ENCODE data around the gene PDE6B. TPM values are rescaled to one million over a fixed set of nuclear protein-coding genes. Genes with fewer than 3 reads are reported as not detected.

PDE6B gene
- total RNA-seq, 1 donor from 2014 or later, result 15.0 TPM

DNA sequence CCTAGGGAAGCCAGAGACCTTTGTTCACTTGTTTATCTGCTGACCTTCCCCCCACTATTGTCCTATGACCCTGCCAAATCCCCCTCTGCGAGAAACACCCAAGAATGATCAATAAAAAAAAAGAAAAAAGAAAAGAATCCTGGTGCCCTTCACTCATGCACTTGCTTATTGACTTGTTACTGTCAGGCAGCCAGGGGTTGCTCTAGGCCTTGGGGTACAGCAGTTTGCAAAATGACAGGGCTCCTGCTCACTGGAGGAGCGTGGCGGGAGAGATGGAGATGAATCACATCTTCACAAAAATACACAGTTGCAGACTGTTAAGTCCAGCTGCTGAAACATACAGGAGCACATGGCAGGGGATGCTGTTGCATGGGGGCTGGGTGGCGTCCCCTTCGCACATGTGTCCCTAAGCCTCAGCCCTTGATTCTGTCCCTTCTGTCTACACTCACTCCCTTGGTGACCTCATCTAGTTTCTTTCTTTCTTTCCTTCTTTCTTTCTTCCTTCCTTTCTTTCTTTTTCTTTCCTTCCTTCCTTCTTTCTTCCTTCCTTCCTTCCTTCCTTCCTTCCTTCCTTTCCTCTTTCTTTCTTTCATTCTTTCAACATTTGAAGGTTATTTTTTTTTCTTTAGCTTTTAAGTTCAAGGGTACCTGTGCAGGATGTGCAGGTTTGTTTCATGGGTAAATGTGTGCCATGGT is 32.4 kb upstream of the PDE6B start:
- DNase-seq (no peak), ATAC-seq (ENCODE audit: low read depth) (no peak)
- H3K4me3 Mint-ChIP-seq, result no peak overlapping the region
- ChIA-PET CTCF (interaction anchor here (0.7 kb wide), 1 partner anchor 534 kb away, joined by 5 read pairs; no protein-coding TSS in a partner anchor), POLR2A (no interaction called here)
- peaks cover 12% of the 10 kb centered on the region for H3K9me3 Mint-ChIP-seq
- peaks cover 16% of the 10 kb centered on the region for H3K27me3 Mint-ChIP-seq
- TF ChIP-seq, protein P1, sequence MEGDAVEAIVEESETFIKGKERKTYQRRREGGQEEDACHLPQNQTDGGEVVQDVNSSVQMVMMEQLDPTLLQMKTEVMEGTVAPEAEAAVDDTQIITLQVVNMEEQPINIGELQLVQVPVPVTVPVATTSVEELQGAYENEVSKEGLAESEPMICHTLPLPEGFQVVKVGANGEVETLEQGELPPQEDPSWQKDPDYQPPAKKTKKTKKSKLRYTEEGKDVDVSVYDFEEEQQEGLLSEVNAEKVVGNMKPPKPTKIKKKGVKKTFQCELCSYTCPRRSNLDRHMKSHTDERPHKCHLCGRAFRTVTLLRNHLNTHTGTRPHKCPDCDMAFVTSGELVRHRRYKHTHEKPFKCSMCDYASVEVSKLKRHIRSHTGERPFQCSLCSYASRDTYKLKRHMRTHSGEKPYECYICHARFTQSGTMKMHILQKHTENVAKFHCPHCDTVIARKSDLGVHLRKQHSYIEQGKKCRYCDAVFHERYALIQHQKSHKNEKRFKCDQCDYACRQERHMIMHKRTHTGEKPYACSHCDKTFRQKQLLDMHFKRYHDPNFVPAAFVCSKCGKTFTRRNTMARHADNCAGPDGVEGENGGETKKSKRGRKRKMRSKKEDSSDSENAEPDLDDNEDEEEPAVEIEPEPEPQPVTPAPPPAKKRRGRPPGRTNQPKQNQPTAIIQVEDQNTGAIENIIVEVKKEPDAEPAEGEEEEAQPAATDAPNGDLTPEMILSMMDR (IDR thresholded peaks at IDR 0.05), result no peak
- no peaks in the 10 kb centered on the region for H3K4me1 Mint-ChIP-seq
- H3K27ac Mint-ChIP-seq, result no peak overlapping the region
- H3K36me3 Mint-ChIP-seq (ENCODE audit: low read depth), result no peaks in the 10 kb centered on the region
- intact Hi-C loops (cut with micrococcal nuclease), result no loop called here

GRCh38 chr4:598925-599324 is 26.4 kb upstream of the PDE6B start:
- no peak overlapping the region for H3K27ac Mint-ChIP-seq
- H3K36me3 Mint-ChIP-seq (ENCODE audit: low read depth), result no peaks in the 10 kb centered on the region
- peaks cover 18% of the 10 kb centered on the region for H3K27me3 Mint-ChIP-seq
- intact Hi-C loops (cut with micrococcal nuclease), result no loop called here
- TF ChIP-seq, protein P1 (IDR thresholded peaks at IDR 0.05), result no peak
- ATAC-seq (ENCODE audit: low read depth) (no peak), DNase-seq (no peak)
- ChIA-PET POLR2A (no interaction called here), CTCF (no interaction called here)
- H3K9me3 Mint-ChIP-seq, result peaks cover 5% of the 10 kb centered on the region
- H3K4me1 Mint-ChIP-seq, result no peaks in the 10 kb centered on the region
- H3K4me3 Mint-ChIP-seq, result no peak overlapping the region

DNA sequence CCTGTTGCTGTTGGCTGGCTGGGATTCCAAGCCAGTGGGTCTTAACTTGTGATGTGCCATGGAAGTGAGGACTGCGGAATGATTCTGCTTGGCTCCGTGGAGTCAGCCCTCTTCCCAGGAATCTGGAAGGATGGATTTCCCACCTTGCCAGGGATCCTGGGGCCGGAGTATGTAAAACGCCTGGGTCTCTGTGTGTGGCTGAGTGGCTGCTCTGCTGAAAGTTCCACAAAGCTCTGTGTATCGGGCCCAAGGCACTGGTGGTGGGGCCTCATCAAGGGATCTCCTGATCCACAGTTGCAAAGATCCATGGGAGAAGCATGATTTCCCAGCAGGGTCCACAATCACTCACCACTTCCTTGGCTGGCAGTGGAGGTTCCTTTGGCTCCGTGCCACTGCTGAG is 25.2 kb upstream of the PDE6B start:
- no peak overlapping the region for H3K4me3 Mint-ChIP-seq
- peaks cover 2% of the 10 kb centered on the region for H3K4me1 Mint-ChIP-seq
- intact Hi-C loops (cut with micrococcal nuclease), result no loop called here
- no peak overlapping the region for H3K27ac Mint-ChIP-seq
- H3K9me3 Mint-ChIP-seq, result peaks cover 3% of the 10 kb centered on the region
- CTCF ChIA-PET, result no interaction called here
- TF ChIP-seq, protein P1 (IDR thresholded peaks at IDR 0.05), result no peak
- no peak for DNase-seq
- POLR2A ChIA-PET, result no interaction called here
- peaks cover 13% of the 10 kb centered on the region for H3K27me3 Mint-ChIP-seq
- no peaks in the 10 kb centered on the region for H3K36me3 Mint-ChIP-seq (ENCODE audit: low read depth)
- no peak for ATAC-seq (ENCODE audit: low read depth)

DNA sequence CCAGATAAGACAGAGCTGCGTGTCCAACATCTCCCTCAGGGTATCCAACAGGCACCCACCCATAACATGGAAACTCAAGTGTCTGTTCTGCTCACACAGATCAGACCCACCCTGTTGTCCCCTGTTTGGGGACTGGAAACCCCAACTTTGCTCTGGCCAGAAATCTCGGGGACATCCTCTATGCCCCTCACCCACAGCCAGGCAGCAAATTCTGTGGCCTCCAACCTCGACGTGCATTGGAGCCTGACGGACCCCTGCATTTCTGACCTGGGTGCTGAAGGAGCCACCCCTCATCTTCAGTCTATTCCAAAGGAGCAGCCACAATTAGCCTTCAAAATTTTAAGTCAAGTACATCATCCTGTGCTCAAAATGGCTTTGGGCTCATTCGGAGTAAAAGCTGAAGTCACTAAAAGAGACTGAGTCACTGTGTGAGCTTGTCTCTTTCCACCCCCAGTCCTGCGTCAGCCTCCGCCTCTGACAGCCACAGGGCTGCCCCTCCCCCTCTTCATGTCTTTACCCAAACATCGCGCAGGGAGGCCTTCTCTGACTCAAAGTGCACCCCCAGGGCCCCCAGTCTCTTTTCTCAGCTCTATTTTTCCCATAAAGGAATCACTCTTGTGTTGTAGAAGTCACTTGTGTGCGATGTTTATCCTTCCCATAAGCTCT is 24.4 kb upstream of the PDE6B start:
- ChIA-PET CTCF (no interaction called here), POLR2A (no interaction called here)
- intact Hi-C loops (cut with micrococcal nuclease), result no loop called here
- Mint-ChIP-seq H3K4me1 (peaks cover 2% of the 10 kb centered on the region), H3K27ac (no peak overlapping the region), H3K9me3 (no peaks in the 10 kb centered on the region), H3K4me3 (no peak overlapping the region), H3K36me3 (ENCODE audit: low read depth) (no peaks in the 10 kb centered on the region), H3K27me3 (peaks cover 13% of the 10 kb centered on the region)
- no peak for ATAC-seq (ENCODE audit: low read depth)
- DNase-seq, result no peak
- TF ChIP-seq, protein P1 (IDR thresholded peaks at IDR 0.05), result no peak

GRCh38 chr4:601612-602558 is 23.5 kb upstream of the PDE6B start:
- H3K27ac Mint-ChIP-seq, result no peak overlapping the region
- ATAC-seq (ENCODE audit: low read depth) (no peak), DNase-seq (no peak)
- TF ChIP-seq, protein P1 (IDR thresholded peaks at IDR 0.05), result no peak
- H3K9me3 Mint-ChIP-seq, result no peaks in the 10 kb centered on the region
- intact Hi-C loops (cut with micrococcal nuclease), result no loop called here
- ChIA-PET POLR2A (no interaction called here), CTCF (no interaction called here)
- H3K27me3 Mint-ChIP-seq, result peaks cover 11% of the 10 kb centered on the region
- H3K4me3 Mint-ChIP-seq, result no peak overlapping the region
- no peaks in the 10 kb centered on the region for H3K36me3 Mint-ChIP-seq (ENCODE audit: low read depth)
- peaks cover 2% of the 10 kb centered on the region for H3K4me1 Mint-ChIP-seq
